Activated T-helper 9 cell treated with anti-CD3 and anti-CD28 coated beads, Interleukin-2, amount 50 U/mL, for 16 hours (primary cell): ENCODE results near the gene NPY5R.

Source experiments
- DNase-seq: peaks from one replicate; pipeline ENCODE4 v3.0.0-alpha.2; 2020; ENCODE audit warnings: low read depth

NPY5R gene

DNA sequence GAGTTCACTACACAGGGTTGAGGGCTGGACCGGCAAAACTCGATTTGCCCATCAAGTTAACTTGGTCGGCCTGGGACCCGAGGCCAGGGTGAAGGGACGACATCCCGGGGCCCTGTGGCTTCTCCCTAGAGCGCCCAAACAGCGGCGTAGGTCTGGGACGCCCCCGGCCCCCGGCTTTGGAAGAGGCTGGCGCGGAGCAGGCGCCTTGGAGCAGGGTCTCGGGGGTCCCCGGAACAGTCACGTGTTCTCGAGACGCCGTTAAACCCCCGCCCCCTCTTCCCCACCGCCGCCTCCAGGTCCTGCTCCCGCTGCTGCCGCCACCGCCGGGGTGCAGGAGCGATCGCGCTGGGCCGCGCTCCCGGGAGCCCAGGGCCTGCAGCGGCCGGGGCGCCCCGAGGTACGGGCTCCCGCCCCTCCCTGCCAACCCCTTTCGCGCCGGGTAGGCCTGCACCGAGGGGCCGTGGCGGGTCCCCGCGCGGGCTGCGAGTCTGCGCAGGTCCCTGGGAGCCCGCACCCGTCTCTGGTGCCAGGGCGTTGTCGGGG lies at the start of gene NPY5R:
NPY5R (plus strand) TSS at position 289 of the 543 bp plus-strand sequence. CDS start 6,382 bp downstream, outside the sequence.
- no peak for DNase-seq

DNA sequence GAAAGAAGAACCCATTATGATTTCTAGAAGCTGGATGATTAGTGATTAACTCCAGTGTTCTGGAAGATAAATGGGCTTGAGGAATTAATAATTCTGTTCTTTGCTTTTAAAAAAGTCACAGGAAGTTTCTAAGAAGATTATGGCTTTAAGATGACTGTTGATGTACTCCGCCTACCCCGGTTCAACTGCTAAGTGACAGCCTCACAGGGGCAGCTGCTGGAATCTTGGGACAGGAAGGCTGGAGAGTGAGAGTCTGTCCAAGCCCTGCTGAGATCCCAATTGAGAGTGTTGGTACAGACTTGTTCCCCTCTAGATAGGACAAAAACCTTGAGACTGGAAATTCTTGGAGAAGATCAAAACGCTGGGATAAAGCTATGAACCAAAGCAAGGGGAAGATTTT lies 48.6 kb upstream of the NPY5R start:
- DNase-seq, result no peak

DNA sequence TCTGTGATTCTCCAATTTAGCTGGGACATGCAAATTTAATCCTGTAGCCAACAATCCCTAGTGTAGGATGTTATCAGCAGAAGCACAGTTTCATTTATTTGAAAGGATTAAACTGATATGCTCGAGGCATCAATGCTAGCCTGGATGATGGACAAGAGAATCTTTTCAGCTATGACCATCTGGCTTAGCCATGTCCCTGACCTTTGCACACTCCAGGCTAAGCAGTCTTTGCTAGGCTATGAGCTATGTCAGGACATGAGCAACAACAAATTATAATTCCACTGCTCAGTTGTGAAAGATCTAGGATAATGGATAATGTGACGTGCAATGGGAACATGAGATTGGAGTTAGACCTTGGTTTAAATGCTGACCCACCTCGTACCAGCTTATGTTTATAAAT lies 43.2 kb upstream of the NPY5R start:
- DNase-seq, result no peak

DNA sequence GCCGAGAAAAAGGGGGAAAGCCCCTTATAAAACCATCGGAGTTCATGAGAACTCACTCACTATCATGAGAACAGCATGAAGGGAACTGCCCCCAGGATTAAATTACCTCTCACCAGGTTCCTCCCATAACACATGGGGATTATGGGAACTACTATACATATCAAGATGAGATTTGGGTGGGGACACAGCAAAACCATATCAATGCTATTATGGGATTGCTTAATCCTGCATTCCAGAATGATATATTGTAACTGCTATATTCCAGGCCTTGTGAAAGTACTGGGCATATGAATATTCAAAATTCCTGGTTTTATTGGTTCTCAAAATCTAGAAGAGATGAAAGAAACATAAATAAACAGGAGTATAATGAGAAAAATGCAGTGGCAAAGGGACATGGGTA lies 40.6 kb upstream of the NPY5R start:
- DNase-seq, result no peak

DNA sequence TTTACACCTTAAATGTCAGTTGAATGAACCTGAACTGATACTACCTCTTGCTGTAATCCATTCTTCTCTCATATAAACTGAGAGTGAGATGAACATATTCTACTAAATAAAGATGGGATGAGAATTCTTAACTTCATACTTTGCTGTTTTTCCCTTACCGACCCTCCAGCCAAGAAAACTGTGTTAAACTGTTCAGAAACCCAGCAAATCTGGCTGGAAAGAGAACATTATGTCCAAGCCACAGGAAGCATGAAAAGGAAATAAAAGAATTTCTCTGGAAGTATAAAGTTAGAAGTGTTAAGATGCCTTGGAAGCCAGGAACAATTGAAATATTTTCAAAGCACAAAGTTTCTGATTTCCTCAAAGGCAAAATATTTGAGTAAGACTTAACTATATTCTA lies 34.2 kb upstream of the NPY5R start:
- DNase-seq, result no peak

DNA sequence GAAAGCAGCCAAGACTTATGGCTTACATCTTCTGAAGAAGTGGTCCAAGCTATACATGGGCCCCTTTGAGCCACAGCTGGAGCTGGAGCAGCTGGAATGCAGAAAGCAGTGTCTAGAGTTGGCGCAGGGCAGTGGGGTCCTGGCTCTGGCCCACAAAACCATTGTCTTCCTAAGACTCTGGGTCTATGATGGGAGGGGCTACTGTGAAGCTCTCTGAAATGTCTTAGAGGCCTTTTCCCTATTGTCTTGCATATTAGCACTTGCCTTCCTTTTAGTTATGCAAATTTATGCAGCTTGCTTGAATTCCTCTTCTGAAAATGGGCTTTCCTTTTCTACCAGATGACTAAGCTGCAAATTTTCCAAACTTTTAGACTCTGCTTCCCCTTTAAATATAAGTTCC lies 26.6 kb upstream of the NPY5R start:
- no peak for DNase-seq

DNA sequence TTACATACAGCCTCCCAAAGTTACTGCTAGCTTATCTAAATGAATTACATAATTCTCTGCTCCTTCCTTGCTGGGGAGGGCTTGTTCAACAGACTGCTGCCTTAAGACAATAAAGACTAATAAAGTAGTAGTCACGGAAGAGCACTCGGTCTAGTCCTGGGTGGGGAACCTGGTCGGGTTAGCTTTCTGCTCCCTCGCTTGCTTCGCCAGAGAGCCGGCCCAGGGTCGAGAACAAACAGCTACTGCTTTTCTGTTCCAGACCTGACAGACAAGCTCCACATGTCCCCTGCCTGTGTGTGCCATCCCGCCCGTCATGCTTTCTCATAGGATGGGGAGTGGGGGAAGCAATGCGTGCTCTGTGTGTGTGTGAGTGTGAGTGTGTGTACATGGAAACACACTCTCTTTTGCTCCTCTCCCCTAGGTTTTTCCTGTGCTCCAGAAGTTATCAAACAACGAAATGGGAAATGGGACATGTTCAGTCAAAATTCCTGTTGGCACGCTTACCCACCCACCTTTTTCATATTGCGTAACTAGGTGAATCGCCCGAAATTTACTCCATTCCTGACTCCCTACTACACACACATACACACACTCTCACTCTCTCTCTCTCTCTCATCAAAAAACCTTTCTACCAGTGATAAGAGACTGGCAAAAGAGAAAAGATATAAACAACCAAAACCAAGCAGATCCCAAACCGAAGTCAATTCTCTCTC lies 12.6 kb upstream of the NPY5R start:
- no peak for DNase-seq

DNA sequence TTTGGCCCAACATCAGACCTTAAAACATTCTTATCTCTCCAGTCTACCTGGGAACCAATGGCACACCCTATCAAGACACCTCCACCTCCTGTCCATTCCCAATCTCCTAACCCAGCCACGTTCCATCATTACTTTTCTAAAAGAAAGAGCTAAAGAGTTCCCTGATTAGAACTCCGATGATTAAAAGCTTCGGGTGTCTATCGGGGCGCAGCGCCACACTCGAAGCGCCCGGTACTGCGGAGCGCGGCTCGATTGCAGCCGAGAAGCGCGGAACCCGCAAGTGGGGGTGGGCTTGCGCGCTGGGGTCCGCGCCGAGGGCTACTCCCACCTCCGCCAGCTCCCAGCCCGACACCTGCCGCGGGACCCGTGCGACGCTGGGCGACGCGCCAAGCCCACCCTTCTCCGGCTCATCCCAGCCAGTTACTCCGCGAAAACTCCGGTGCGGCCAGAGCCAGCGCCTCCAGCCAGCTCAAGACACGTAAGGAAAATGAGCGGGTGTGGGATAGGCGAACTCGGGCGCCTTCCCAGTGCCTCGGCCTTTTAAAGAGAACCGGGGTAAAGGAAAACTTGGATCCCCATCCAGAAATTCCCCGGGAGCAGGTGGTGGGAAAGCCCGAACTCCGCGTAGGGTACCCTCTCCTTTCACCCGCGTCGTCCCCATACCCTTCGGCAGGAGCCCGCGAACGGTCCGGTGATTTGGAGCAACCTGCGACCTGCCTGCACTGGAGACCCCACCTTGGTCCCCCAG lies 11.9 kb upstream of the NPY5R start:
- no peak for DNase-seq

DNA sequence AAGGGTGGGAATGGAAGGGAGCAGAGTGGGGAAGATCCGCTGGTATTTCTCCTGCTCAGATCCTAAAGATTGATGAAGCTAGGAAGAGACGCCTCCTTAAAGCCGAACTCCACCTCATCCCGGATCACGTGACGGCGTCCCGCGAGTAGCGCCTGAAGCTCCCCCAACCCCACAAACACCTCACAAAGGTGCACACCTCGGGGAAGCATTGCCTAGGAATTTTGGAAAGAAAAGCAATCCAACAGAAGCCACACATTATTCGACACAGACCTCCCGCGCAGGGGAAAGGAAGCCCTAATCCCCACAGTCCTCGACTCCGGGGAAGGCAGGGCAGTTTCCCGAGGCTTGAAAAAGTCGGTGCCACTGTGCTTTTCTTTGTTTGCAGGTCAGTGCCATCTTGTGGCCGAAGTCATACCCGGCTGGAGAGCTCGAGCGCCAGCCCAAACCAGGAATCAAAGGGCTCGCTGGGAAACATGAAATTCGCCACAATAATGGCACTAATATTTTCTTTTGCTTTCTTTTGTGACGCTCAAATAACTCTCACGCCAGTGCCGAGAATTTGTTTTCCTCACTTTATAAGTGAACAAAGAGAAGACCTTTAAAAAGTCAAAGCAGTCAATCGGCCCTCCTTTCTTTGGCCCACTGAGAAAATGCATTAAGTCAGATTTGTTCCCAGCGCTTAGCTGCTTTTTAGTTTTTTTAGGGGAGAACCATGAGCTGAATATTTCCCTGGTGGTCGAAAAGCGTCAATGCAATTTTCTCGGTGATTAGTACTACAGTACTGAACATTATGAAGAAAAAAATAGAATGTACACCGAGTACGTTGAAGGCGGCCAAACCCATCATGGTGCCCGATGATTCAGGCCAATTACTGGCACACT lies 10.9 kb upstream of the NPY5R start, which contains the start of gene NPY1R:
NPY1R (minus strand) TSS at position 71 of the 881 bp plus-strand sequence. CDS start 6,042 bp downstream, outside the sequence.
- DNase-seq, result no peak

DNA sequence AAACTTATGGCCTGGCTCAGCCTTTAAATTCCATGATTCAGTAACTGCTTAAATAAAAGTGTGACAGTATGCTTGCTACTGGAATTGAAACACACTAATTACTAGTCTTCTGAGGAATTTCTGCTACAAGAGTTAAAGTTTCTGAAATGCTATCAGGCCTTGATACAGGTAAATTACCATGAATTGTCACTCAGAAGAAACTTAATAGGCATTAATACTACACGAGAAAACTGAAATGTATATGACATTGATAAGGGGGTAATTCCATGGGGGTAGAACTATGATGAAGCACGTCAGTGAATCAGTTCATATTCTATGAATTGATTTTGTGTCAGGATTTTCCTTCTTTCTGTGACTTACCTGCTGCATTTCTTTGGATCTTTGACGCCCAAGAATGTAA lies 8.3 kb upstream of the NPY5R start:
- no peak for DNase-seq

DNA sequence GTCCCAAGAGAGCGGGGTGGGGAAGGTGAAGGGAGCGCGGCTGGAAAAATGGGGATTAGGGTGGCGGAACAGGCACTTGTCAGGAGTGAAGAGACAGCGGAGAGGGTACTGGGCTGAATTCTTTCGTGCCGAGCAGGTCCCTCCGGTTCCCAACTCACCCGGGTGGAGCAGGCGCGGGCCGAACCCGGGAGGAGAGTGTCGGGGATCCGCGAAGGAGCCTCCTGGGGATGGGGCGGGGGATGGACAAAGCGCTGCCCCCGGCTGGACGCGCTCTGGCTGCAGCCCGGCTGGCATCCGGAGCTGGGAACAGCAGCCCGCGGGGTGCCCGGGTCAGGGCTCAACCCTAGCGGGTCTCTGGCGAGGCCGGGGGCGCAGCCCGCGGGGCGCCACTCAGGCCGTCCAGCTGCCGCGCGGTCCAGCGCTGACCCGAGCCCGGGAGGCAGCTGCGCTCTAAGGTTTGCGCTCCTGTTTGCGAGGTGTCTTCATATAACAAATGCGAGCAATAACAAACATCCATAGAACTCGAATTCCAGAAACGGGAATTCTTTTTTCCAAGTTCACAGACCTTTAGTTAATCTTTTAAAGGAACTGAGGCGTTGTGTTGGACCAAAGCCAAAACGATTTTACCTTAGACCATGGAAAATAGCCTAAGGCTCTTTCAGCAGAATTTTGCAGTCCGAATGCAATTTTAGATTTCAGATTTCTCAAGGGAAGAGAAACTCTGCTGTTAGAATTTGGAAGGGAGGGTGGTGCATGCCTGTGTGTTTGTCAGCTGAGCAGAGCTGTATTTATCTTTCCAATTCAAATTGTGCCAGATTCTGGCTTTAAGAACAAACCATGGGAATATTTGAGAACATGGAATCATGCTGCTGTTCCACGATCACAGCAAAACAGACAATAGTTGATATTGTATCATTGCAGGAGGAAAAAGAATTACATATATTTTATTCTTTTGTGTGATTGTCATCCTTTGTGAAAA lies 744 bp downstream of the NPY5R start:
- no peak for DNase-seq

DNA sequence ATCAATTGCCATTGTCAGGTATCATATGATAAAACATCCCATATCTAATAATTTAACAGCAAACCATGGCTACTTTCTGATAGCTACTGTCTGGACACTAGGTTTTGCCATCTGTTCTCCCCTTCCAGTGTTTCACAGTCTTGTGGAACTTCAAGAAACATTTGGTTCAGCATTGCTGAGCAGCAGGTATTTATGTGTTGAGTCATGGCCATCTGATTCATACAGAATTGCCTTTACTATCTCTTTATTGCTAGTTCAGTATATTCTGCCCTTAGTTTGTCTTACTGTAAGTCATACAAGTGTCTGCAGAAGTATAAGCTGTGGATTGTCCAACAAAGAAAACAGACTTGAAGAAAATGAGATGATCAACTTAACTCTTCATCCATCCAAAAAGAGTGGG lies 7.0 kb downstream of the NPY5R start:
- no peak for DNase-seq

DNA sequence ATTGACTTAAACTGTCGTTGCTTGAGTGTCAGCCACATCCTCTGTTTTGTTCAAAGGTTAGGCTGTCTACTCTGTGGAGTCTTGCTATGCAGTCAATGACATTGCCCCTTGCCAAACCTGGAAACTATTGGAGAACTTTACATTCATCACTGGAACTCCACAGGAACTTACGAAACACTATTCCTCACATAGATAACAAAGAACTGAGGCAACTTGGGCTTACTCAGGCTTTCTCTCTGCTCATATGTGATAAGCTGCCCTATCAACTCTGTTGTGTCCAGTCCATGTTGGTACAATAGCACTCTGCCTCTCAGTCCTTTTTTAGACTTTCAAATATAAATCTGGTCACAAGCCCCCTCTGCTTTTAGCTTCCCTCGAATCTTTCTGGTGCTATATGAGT lies 9.4 kb downstream of the NPY5R start:
- DNase-seq, result no peak

DNA sequence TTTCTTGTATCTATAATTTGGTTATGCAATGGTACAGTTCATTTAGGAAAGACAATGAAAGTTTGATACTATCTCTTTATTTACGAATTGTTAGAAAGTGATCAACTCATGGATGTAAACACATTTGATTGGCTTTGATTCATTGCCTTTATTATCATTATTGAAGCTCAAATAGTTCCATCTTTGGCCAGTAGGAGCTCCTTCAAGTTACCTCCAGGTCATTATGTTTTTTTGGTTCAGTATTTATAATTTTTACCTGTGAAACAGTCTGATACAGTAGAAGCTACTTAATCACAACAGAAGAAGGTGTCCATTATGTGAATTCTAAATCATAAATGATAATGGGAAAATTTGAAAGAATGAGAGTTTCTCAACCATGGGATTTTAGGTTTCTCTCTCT lies 12.4 kb downstream of the NPY5R start:
- no peak for DNase-seq

DNA sequence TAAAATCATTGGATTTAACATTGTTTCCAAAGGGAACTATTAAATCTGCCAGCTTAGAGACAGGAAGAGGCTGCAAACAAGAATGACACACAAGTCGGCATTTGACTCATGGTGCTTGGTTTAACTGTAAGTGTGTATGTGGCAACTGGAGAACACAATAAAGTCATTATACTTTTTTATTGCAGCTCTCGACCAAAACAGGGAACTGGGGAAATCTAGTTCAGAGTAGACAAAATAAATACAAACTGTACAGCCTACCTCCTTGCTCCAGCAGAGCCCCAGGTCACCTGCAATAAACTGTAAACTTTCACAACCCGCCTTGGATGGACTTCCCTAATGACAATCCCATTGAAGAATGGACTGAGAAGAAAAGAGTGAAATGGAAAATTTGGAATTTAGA lies 24.0 kb downstream of the NPY5R start:
- no peak for DNase-seq

DNA sequence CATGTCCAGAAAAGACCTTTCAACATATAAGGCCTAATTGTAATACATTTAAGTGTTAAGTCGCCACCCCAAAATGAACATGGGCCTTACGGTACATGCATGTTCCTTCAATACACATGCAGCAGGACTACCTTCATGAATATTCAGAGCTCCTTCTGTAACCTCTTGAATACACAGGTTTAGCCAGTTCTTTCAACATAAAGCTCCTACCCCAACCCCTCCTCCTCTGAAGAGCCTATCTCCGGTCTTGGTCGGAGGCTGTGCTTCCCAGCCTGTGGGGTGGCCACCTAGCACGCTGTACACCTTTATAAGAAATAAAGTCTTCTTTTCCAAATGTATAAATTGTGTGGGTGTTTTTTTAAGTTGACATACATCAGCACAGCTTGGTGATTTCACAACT lies 28.3 kb downstream of the NPY5R start:
- DNase-seq, result no peak

DNA sequence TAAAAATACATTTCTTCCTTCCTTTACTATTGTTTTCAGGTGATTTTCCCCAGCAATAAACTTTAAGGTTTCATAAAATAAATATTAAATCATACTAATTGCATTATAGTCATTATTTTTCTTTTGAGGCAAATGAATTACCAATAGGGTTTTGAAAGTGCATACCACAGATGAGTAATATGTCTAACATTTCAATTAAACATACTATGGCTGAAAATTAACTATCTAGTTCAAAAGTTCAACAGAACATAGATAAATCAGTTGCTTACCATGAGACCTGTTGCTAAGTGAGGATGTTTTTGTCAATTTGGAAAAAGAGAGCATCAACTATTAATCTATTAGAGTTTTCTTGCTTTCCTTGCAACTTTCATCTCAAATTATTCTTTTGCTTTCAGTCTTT lies 35.0 kb downstream of the NPY5R start:
- DNase-seq, result no peak

DNA sequence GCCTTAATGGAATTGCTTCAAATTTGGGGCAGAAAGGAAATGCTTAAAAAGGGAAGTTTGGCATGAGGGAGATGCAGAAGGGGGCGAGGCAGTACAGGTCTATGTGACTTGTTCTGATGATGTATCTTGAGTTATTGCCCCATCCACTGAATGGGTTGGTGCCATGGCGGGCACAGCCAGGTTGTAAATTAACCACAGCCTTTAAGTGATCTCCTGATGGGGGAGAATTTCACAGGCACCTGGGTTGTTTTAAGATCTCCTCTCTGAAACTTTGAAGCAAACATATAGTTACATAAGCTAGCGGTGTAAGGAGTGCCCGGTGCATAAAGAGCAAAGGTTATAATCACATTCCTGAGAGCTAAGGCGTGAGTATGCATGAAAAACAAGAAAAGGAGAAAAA lies 37.0 kb downstream of the NPY5R start:
- no peak for DNase-seq

DNA sequence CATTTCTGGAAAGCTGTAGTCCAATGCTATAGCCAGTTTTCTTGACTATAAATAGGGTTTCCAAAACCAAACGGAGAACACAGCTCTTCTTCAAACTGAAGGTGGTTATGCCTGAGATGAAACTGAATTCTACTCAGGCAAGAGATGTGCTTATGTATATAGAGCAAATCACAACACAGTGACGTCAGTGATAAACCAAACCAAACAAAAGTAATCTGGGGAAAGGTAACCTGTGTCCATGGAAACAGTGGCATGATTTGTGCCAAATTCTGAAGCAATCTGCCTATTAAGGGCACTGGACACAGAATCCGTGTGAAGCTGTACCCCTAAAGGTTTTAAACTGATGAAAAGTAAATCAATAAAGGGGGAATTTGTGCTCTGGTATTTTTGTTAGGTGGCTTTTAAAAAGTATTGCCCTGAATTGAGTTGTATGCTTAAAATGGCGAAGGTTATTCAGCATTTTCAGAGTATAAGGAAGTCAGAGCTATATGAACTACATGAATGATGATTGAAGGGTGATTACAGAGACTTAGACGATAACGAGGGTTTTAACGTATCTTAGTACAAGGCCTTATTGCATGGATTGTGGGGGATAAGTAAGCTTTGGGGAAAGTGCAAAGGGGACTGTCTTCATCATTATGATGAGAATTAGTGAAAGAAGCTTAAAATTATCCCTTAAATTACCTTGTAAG lies 38.6 kb downstream of the NPY5R start:
- DNase-seq, result no peak

DNA sequence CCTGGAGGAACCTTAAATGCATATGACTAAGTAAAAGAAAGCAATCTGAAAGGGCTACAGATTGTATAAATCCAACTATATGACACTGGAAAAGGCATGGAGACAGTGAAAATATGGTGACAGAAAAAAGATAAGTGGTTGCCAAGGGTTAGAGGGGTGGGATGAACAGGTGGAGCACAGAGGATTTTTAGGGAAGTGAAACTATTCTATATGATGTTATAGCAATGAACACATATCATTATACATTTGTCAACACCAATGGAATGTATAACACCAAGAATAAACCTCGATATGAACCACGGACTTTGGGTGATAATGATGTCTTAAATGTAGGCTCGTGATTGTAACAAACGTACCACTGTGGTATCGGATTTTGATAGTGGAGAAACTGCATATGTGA lies 40.7 kb downstream of the NPY5R start:
- DNase-seq, result no peak

DNA sequence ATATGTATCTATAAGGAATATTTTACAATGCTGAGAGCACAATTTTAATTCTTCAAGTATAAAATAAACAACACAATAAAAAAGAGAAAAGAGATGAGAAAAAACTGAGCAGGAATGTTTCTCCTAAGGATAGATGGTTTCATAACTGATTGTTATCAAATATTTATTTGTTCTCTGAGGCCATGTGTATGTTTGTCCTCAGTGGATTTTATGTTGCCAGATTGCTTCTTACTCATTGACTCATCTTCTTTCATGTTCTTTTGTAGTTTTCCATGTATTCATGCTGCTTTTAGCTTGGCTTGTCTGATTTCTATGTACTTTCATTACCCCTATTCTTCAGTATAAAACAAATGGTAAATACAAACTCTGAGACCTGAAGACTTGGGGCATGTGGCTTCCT lies 41.2 kb downstream of the NPY5R start:
- no peak for DNase-seq
